ELF-1 (cell line): ENCODE data around the gene SLC2A1.

ENCODE experiments used
- DNase-seq: peaks from one replicate; pipeline ENCODE4 v3.0.0-alpha.2; 2016; ENCODE audit warnings: low read depth, low spot score

Gene SLC2A1

DNA sequence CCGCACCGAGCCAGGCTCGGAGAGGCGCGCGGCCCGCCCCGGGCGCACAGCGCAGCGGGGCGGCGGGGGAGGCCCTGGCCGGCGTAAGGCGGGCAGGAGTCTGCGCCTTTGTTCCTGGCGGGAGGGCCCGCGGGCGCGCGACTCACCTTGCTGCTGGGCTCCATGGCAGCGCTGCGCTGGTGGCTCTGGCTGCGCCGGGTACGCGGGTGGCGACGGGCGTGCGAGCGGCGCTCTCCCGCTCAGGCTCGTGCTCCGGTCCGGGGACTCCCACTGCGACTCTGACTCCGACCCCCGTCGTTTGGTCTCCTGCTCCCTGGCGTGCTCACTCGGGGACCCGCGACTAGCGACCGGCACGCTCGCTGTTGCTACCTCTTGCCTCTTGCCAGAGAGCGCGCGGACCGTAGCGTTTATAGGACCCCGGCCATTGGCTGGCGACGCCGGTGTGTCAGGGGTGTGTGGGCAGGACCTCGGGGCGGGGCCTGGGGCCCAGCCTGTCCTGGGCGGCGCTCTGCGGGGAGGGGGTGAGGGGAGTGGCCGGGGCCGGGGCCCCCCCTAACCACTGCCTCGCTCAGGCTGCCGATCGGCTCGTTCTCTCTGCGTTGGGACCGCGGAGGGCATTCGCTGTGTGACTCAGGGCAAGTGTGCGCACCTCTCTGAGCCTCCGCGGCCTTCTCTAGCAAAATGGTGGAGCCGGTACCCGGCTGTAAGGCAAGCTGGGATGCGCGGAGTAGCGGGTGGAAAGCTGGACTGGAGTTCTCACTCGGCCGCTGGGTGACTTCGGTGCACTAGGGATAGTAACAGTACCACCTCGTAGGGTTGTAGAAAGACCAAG is at the start of gene SLC2A1:
Gene SLC2A1 (minus strand): TSS at position 381 of the 832 bp plus-strand sequence. CDS start 217 bp downstream, at position 164.
- DNase-seq = peak; percentile 94

DNA sequence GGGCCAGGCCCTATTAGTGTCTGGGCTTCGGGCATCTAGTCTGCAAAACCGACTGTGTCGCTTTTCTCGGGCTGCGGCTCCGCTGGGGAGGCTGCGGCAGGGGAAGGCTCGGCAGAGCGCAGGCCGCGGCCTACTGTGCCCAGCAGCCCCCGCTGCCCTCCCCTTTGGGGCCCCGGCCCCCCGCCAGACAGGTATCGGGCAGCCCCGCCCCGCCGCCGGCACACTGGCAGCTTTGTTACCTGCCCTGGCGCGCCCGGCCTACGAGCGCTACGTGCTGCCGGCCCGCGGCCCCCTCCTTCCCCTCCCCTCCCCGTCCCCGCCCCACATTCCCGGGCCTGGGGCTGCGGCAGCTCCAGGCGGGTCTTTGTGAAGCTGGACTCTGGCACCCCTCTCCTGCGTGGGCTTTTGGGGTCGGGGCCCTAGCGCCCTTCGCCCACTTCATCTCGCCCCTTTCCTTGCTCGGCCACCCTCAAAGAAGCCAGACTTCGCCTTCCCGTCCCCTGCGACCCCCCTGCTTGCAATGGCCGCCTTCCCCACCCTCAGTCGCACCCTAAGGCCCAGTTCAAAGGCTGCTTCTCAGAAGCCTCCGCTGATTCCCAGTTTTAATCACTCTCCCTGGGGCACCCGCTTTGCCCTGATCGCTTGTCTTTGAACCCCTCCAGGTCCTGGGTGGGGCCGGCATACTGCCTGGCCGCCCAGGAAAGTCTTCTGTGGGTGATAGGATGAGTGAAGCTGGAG is 48.9 kb upstream of the SLC2A1 start:
- peak; percentile 51 for DNase-seq

DNA sequence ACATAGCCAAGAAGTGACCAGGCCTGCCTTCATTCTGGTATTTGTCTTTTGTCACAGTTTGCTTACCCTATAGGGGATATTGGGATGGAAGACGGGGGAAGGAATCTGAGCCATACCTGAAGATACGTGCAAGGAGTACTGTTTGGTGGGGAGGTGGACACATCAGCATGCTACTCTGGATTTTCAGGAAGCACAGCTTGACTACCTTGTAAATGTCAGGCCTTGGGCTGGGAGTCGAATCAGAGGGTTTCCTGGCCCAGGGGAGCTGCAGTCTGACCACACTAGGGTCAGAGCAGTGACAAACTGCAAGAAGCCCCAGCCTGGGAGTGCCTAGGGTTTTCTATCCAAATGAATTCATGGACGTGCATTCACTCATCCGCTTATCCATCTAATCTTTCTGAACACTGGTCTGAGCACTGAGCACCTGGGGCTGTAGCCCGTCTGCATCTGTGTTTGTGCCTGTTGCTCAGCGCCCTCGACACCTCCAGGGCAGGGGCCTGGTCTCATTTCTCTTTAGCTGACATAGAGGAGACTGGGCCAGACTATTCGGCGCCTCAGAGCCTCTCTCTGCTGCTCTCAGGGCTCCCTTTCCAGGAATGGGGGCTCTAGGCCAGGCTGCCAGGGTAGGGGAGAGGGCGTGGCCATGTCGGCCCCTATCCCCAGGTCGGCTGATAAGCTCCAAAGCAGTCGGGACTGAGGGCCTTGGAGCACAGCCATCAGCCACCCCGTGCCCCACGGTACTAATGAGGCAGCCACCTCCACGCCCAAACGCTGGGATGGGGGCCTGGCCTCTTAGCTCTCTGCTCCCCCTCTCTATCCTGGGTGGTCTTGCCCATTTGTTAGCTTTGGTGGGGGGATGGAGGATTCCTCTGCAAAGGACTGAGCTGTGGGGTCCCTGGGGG is 47.0 kb upstream of the SLC2A1 start:
- DNase-seq = peak; percentile 91

DNA sequence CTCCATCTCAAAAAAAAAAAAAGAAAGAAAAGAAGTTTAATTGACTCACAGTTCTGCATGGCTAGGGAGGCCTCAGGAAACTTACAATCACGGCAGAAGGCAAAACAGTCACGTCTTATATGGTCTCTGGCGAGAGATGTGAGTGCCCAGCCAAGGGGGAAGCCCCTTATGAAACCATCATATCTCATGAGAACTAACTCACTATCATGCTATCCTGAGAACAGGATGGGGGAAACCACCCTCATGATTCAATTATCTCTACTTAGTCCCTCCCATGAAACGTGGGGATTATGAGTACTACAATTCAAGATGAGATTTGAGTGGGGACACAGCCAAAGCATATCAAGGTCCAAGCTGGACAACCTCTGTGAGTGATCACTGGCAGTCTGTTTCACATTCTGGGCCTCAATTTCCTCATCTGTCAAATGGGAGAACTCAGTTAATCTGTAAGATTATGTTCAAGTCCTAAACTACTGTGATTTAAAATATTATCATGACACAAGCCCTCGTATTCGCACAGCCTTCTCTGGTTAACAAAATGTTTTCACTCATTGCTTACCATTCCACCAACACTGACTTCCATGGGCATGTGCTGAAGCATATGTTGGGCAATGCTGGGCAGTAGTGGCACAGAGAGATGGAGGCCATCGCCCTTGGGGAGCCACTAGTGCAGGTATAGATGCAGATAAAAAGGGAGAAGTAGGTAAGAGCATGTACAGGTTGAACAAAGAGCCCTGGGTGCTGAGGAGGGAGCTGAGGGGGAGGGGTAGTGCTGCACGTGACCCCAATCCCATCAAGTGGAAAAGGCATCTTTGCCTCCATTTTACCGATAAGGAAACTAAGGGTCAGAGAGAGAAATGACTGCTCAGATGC is 46.2 kb upstream of the SLC2A1 start:
- no peak for DNase-seq

DNA sequence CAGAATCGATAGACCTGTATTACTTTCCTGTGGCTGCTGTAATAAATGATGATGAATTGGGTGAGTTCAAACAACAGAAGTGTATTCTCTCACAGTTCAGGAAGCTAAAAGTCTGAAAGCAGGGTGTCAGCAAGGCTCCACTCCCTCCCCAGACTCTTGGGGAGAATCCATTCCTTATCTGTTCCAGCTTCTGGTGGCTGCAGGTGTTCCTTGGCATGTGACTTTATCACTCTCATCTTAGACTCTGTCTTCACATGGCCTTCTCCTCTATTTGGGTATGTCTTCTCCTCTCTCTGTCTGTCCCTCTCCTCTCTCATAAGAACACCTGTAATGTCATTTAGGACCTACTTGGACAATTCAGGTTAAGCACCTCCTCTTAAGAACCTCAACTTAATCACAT is 44.1 kb upstream of the SLC2A1 start:
- no peak for DNase-seq

DNA sequence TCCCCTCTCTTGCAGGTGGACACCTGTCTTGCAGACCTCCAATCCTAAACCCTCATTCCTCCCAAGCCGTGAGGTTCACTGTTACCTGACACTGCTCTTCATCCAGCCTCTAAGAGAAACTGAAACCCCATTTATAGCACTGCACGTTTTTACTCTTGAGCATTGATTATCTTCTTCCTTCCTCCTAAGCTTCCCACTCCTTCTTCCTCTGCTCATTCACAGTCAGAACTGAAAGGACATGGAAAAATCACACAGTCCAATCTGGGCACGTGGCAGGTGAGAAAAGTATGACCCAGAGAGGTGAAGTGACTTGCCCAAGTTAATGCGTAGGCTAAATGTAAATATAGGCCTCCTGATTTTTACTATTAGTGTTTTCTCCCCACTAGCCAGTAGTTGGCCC is 43.4 kb upstream of the SLC2A1 start:
- DNase-seq = no peak

DNA sequence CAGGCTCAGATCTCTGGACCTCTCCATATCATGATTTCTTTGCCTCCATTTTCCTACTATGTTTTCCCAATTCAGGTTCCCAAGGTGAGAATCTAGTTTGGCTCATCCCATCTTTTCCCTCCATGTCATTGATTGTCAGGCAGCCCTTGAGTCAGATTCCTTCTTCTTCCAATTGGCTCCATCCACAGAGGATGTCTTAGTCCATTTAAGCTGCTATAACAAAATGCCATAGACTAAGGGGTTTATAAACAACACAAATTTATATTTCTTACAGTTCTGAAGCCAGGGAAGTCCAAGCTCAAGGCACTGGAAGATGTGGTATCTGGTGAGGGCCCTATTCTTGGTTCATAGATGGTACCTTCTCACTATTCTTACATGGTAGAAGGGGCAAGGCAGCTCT is 42.8 kb upstream of the SLC2A1 start:
- no peak for DNase-seq

DNA sequence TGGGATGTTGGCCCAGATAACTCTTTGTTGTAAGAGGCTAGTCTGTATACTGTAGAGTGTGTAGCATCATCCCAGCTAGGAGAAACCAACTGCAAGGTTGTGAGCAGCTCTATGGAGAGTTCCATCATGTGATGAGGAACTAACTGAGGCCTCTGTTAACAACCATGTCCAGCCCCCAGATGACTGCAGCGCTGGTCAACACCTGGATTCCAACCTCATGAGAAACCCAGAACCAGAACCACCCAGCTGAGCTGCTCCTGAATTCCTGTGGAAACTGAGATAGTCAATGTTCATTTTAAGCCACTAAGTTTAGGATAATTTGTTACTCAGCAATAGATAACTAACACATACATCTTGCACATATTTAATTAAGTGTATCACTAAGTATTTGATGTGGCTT is 41.6 kb upstream of the SLC2A1 start:
- DNase-seq = no peak

DNA sequence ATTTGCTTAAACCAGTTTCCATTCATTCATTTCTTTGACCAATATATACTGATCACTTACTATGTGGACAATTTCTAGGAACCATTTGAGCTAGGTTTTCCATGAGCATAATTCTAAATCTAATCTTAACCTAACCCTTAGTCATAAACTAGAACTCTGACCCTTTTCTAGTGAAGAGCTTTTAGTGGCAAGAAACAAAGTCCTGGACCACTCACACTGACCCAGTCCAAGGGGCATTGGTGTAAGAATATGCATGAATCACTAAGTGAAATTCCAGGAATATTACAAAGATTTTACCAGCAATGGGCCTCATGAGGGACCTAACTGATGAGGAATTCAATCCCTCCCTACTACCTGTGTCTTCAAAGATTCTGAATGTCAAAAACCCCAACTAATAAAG is 40.6 kb upstream of the SLC2A1 start:
- no peak for DNase-seq

DNA sequence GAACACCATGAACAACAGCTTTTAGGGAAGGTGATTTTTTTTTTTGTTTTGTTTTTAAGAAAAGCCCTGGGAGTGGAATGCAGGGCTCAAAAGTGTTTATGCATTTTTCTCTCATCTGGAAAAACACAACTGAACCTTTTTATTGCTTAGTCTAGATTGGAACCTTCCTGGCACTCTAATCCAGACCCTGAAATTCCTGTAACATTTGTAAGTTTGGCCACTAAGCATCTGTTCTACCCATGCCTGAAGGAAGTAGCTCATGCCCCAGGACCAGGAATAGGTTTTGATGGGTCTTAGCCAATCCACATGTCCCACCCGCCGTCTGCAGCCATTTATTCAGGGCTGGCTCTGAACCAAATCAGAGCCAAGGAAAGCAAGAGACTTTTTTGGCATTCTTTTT is 39.7 kb upstream of the SLC2A1 start:
- DNase-seq = no peak

DNA sequence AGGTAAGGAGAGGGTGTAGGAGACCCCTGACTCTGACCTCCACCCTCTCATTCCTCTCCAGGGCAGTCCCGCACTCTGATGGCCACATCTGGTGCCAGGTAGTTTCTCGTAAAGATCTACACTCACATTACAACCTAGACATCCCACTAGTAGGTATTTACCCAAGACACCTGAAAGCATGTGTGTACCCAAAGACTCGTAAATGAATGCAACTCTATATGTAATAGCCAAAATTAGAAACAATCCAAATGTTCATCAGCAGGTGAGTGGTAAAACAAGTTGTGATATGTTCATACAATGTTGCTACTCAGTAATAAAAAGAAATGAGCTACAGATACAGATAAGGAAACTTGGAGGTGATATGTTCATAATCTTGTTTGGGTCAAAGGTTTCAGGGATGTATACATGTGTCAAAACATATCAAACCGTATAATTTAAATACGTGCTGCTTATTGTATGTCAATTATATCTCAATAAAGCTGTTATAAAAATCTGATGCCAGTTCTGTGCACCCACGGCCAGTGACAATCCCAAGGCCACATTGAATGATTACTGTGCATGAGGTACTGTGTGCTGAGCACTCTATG is 37.8 kb upstream of the SLC2A1 start:
- no peak for DNase-seq

DNA sequence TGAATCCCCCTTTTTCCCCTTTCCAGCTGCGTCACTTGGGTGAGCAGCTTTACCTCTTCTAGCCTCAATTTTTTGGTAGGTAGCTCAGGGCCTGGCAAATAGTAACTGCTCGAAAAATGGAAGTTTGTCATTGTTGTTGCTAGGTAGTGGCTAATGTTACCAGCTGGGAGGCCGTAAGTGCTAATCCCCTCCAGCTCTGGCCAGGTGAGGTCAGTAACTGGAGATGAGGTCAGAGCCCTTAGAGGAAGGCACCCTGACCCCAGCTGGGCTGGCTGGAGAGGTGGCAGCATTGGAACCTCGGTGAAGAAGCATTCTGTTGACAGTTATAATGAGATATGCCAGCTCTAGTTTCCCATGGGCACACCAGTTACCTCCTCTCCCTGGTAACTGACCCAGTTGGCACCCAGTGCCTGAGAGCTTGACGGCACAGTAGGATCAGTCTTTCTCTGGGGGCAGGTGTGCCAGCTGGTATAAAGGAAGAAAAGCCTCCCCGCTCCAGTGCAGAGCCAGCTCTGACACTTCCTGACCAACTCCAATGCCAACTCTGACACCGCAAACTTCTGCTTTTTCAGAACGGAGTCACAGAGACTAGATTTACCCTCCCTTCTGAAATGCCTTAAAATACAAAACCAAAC is 35.0 kb upstream of the SLC2A1 start:
- peak; percentile 63 for DNase-seq

DNA sequence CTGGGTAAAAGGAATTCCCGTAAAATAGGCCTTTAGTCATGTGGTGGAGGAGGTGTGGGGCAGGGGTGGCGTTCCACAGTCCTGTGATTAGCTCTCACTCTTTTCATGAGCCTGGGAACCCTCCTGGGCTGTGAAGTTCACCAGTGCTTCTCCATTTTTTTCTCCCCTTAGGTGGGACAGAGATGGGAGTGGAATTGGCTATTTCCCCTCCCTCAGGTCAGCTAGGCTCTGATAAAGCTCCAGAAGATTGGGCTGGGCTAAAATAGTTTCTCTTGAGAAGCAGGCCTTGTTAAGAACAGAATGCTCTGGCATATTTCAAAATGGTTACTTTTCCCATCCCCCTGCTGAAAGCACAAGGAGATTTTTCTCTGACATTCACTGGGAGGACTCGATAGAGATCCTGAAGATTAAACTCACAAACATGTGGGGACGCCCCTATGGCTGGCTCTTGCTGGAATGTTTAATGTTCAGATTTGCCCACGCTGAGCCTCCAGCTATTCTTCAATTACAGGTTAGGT is 33.4 kb upstream of the SLC2A1 start:
- peak; percentile 67 for DNase-seq

DNA sequence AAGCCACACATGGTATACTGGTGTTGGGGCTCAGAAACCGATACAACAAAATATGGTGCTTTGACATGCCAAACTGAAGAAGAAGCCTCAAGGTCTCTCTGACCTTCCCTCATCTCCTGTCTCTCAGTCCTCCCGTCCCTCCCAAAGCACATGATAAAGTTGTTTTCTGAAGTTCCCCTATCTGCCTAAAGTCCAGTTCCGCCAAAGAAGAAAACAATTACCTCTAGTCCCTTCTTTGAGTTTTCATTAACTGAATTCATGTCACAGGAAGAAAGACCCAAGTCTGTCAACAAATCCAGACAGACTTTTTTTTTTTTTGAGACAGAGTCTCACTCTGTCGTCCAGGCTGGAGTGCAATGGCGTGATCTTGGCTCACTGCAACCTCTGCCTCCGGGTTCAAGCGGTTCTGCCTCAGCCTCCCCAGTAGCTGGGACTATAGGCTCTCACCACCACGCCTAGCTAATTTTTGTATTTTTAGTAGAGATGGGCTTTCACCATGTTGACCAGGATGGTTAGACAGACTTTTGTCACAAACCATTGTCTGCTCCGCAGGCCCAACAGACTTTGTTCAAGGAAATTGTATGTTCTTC is 32.2 kb upstream of the SLC2A1 start:
- DNase-seq = no peak

DNA sequence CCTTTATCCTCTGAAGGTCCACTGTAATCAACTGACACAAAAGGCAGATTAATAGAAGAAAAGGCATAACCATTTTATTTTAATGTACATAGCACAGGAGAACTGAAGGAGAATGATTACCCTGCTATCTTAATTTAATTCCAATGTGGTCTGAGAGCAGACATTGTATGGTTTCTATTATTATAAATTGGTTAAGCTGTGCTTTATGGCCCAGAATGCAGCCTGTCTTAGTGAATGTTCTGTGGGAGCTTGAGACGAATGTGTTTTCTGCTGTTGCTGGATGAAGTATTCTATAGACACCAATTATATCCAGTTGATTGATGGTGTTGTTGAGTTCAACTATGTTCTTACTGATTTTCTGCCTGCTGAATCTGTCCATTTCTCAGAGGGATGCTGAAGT is 25.0 kb upstream of the SLC2A1 start:
- DNase-seq = no peak

DNA sequence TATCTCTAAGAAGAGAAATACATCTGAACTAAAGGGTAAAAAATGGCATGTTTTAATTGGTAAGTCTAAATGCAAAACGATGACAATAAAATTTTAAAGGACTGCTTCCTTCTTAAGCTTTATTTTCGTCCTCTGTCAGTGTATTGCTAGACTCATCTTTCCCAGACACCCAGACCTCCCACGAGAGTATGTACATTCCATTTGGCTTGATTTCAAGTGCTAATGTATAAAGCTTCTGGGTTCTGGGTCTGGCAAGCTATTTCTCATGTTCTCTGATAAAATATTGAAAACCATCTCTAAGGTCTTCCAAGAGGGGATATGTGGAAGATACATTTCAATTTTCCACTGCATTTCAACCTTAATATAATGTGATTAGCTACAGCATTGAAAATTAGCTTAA is 24.6 kb upstream of the SLC2A1 start:
- DNase-seq = no peak

DNA sequence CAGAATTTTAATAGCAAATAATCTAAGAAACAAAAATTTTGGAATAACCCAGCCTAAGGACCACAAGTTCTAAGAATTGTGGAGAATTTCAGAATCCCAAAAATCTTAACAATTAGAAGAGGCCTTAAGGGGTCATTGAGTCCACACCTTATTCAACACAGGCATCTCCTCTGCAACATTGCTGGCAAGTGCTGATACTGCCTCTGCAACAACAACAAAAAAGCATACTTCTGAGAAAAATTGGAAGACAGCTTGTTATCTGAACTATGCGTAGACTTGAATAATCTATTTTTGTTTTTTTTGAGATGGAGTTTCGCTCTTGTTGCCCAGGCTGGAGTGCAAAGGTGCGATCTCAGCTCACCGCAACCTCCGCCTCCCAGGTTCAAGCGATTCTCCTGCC is 24.0 kb upstream of the SLC2A1 start:
- DNase-seq = no peak

DNA sequence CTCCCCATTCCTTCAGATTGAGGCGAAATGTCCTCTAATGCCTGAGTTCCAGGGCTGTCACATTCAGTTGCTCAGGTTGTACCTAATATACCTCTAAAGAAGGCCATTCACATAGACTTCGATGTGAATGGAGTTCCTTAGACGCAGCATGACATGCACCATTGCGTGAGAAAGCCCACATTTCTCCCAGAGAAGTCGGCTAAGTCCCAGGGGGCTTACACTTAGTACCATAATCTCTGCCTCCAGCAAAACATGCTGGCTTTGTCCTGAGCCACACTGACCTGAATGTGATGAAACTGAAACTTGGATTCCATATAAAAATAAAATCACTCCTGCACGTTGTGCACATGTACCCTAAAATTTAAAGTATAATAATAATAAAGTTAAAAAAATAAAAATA is 23.2 kb upstream of the SLC2A1 start:
- no peak for DNase-seq

DNA sequence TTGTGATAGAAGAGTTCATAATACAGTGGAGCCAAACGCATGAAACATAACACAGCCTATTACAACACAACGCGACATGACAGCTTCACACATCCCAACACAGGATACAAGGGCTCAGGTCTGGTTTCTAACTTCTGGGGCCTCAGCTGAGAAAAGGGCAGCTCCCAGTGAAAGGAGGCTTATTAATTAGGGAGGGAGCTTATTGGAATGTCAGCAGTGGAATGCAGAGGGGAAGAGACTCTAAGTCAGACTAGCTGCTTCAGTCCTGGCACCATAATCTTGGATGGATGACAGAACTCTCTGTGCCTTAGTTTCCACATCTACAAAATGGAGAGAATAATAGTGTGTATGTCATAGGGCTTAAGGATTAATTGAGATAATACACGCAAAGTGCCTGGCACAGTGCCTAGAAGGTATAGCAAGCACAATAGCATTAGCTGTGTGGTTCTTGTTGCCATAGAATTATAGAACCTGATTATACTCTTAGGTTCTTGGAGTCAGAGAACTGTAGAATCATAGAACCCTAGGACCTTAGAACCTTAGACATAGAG is 22.7 kb upstream of the SLC2A1 start:
- DNase-seq = peak; percentile 42
